ENCODE measurements around the gene MAGI2. TPM values are rescaled to one million over a fixed set of nuclear protein-coding genes. Genes with fewer than 3 reads are reported as not detected.

MAGI2 gene
- total RNA-seq, 2 donors from 2014 or later, result 18.3 to 31.8 TPM

DNA sequence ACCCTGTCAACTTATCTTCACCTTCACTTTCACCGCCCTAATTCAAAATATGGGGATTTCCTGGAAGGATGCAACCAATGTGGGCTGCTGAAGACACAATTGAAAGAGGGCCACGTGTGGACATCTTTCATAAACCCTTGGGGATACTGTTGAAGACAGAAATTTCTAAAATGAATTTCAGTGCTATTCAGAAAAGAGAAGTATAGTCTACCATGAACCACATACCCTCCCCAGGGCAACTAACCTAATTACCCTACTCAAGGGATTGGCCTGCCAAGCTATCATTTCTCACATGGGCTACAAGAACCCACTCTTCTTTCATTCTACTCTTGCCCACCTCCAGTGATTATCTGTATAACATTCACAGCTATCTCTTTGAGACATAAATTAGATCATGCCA lies 1428.9 kb downstream of the MAGI2 start:
- no peak for ATAC-seq (ENCODE audit: insufficient number of reproducible peaks, low FRiP score, low read depth)

DNA sequence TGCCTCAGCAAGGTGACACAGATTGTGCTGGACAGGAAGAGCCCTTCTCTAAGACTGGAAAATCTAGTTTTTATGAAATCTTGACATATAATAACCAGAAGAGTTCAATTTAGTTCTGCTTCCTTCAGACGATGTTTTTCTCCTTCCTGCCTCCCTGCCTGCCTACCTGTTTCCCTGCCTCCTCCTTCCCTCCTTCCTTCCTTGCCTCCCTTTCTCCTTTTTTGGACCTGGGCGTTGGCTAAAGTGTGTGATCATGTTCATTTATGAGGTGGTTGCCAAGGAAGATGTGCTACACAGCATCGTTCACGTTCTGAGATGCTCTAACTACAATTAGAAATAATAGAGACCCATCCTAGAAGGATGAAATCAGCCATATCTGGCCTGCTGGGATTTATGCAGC lies 1430.3 kb downstream of the MAGI2 start:
- DNase-seq (ENCODE audit: low spot score) (no peak), ATAC-seq (ENCODE audit: insufficient number of reproducible peaks, low FRiP score, low read depth) (no peak)
- Histone ChIP-seq H3K27me3 (replicated peaks; ENCODE audit: insufficient read depth) (no peaks in the 10 kb centered on the region), H3K4me1 (ENCODE audit: control insufficient read depth in 1 of 2, low read depth in 2 of 2) (peaks cover 7 to 18% of the 10 kb centered on the region in 2 donors), H3K9me3 (no peaks in the 10 kb centered on the region), H3K27ac (no peak overlapping the region), H3K36me3 (no peaks in the 10 kb centered on the region), H3K4me3 (no peak overlapping the region)
- TF ChIP-seq, protein P1, sequence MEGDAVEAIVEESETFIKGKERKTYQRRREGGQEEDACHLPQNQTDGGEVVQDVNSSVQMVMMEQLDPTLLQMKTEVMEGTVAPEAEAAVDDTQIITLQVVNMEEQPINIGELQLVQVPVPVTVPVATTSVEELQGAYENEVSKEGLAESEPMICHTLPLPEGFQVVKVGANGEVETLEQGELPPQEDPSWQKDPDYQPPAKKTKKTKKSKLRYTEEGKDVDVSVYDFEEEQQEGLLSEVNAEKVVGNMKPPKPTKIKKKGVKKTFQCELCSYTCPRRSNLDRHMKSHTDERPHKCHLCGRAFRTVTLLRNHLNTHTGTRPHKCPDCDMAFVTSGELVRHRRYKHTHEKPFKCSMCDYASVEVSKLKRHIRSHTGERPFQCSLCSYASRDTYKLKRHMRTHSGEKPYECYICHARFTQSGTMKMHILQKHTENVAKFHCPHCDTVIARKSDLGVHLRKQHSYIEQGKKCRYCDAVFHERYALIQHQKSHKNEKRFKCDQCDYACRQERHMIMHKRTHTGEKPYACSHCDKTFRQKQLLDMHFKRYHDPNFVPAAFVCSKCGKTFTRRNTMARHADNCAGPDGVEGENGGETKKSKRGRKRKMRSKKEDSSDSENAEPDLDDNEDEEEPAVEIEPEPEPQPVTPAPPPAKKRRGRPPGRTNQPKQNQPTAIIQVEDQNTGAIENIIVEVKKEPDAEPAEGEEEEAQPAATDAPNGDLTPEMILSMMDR (IDR thresholded peaks at IDR 0.05), result no peak

More for the DNA sequence above, 1428.9 kb downstream of the MAGI2 start:
- H3K4me1 ChIP-seq (ENCODE audit: control insufficient read depth in 1 of 2, low read depth in 2 of 2), result peaks cover 0 to 10% of the 10 kb centered on the region in 2 donors
- H3K9me3 ChIP-seq, result no peaks in the 10 kb centered on the region
- no peak overlapping the region for H3K27ac ChIP-seq
- TF ChIP-seq, protein P1 (IDR thresholded peaks at IDR 0.05), result no peak
- no peaks in the 10 kb centered on the region for H3K36me3 ChIP-seq
- no peaks in the 10 kb centered on the region for H3K27me3 ChIP-seq (replicated peaks; ENCODE audit: insufficient read depth)
- no peak overlapping the region for H3K4me3 ChIP-seq
- DNase-seq (ENCODE audit: low spot score), result no peak

DNA sequence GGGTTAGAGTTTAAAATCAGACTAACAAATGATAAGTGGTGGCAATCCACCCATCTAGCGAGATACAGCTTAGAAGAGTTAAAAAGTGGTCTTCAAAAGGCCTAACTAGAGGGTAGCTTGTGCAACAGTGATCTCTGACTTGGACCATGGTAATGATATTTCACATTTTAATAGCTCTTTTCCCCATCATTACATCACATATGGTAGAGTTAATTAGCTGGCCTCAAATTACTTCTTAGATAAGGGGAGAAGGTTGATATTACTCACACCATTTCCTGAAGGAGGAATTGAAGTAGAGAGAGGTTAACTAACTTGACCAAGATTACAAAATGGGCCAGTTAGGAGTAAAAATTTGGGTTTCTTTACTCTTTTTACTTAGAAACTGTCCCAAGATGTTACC lies 1431.3 kb downstream of the MAGI2 start:
- no peaks in the 10 kb centered on the region for H3K27me3 ChIP-seq (replicated peaks; ENCODE audit: insufficient read depth)
- DNase-seq (ENCODE audit: low spot score), result no peak
- no peak overlapping the region for H3K27ac ChIP-seq
- TF ChIP-seq, protein P1 (IDR thresholded peaks at IDR 0.05), result no peak
- H3K4me3 ChIP-seq, result no peak overlapping the region
- H3K4me1 ChIP-seq (ENCODE audit: control insufficient read depth in 1 of 2, low read depth in 2 of 2), result peaks cover 8 to 27% of the 10 kb centered on the region in 2 donors
- ATAC-seq (ENCODE audit: insufficient number of reproducible peaks, low FRiP score, low read depth), result no peak
- H3K36me3 ChIP-seq, result no peaks in the 10 kb centered on the region
- no peaks in the 10 kb centered on the region for H3K9me3 ChIP-seq

DNA sequence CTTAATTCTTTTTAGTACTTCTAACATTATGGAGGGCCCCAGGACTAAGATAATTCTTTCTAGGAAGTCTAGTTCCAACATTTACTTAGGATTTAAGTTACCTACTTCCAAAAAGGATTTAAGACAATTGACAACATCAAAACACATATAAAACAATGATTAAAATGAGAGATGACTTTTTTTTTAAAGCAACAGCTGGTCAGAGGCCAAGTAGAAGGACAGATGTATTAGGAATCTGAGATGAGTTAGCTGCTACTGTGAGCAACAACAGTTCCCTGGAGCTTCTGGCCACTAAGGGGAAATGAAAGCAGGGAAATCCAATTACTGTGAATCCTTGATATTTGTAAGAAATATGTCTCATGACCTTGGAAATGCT lies 1432.6 kb downstream of the MAGI2 start:
- Histone ChIP-seq H3K4me3 (no peak overlapping the region), H3K9me3 (no peaks in the 10 kb centered on the region), H3K4me1 (ENCODE audit: control insufficient read depth in 1 of 2, low read depth in 2 of 2) (peaks cover 8 to 36% of the 10 kb centered on the region in 2 donors), H3K36me3 (no peaks in the 10 kb centered on the region), H3K27ac (peak overlapping the region; percentile 90 to 98), H3K27me3 (replicated peaks; ENCODE audit: insufficient read depth) (no peaks in the 10 kb centered on the region)
- no peak for ATAC-seq (ENCODE audit: insufficient number of reproducible peaks, low FRiP score, low read depth)
- TF ChIP-seq, protein P1 (IDR thresholded peaks at IDR 0.05), result no peak
- DNase-seq (ENCODE audit: low spot score), result no peak

DNA sequence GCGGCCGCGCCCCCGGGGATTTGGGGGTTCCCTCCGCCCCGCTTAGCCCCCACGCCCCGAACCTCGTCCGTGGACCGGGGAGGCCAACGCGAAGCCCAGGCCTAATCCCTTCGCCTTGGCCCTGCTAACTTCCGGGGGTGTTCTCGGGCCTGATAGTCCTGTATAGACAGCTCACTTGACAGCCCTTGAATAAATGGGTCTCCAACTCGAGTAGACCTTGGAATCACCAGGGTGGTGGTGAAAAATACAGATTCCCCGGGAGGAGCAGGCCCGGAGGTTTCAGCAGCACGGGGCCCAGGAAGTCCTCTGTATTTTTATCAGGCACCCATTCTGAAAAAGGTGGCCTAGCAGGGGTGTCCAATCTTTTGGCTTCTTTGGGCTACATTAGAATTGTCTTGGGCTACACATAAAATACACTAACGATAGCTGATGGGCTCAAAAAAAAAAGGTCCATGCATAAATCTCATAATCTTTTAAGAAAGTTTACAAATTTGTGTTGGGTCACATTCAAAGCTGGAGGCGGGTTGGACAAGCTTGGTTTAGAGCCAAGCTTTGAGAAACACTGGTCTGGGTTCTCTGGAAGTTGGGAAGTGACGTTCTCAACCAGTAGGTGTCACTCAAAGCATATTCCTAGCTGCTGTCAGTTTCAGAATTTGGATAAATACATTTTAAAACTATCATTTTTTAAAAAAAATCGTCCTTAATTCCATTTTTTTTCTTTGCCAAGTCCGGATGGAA lies 1433.2 kb downstream of the MAGI2 start:
- peak overlapping the region; percentile 76 for H3K4me3 ChIP-seq
- H3K27ac ChIP-seq, result peak overlapping the region; percentile 90 to 98
- no peaks in the 10 kb centered on the region for H3K36me3 ChIP-seq
- H3K27me3 ChIP-seq (replicated peaks; ENCODE audit: insufficient read depth), result no peaks in the 10 kb centered on the region
- DNase-seq (ENCODE audit: low spot score), result peak; percentile 40
- H3K4me1 ChIP-seq (ENCODE audit: control insufficient read depth in 1 of 2, low read depth in 2 of 2), result peaks cover 8 to 36% of the 10 kb centered on the region in 2 donors
- H3K9me3 ChIP-seq, result no peaks in the 10 kb centered on the region
- TF ChIP-seq, protein P1 (IDR thresholded peaks at IDR 0.05), result peak; percentile 69
- peak; percentile 78 for ATAC-seq (ENCODE audit: insufficient number of reproducible peaks, low FRiP score, low read depth)
